HG03097 (cell line): ENCODE measurements around the gene POLR1A.

Source experiments
- ATAC-seq: cut with Tn5 transposase; IDR thresholded peaks from one replicate; pipeline ENCODE4 v1.9.1; 2021; ENCODE audit not compliant: unreplicated experiment, low FRiP score

POLR1A gene

DNA sequence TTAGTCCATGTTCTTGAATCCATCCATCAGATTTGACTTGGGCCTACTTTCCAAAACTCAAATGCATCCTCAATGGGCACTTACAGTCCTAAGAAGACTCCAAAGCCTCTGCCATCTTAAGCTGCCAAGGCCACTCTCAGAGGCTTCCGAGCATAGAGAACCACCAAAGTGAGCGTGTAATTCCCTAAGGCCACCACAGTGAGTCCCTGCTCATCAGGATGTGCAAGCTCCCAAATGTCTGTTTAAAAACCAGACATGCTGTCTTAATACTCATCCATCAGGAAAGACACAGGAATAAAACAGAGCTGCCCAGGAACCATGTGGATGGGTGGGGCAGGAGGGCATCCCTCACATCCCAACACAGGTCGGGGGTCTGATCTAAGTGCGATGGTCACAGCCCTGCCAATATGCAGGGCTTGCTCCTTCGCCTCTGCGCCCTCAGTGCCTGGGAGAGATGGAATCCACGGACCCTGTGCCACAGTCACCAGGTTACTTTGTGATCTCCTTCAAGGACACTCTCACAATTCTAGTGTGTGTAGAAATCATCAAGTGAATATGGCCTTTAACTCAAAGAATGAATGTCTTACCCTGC lies 80.4 kb downstream of the POLR1A start:
- no peak for ATAC-seq

DNA sequence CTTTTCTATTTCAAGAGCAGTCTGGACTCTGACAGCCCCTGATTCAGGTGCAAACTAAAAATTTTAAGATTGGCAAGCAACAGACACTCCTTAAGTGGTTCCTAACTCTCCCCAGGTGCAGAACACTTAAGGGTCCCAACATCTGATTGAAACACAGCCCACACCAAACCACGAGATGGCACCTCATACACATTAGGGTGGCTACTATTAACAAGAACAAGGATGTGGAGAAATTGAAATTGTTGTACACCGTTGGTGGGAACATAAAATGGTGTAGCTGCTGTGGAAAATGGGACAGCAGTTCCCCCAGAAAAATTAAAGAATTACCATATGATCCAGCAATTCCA lies 82.3 kb downstream of the POLR1A start:
- no peak for ATAC-seq

DNA sequence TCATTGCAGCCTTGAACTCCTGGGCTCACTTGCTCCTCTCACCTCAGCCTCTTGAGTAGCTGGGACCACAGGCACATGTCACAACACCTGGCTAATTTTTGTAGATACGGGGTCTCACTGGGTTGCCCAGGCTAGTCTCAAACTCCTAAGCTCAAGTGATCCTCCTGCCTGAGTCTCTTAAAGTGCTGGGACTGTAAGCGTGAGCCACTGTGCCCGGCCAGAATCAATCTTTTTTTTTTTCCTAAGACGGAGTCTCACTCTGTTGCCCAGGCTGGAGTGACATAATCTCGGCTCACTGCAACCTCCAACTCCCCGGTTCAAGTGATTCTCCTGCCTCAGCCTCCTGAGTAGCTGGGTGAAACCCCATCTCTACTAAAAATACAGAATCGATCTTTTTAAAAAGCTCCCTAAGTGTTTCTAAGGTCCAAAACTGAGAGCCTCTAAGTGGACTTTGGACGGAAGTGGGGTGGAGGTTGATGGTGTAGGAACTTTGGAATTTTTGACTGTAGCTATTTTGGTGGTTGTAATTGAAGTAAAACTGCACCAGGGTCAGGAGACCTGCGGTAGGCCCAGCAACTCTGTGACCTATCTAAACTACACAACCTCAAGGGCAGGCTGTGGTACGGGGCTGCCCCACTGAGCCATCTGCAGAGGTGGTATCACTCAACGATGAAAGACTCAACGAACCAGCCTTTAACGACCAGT lies 82.9 kb downstream of the POLR1A start:
- no peak for ATAC-seq

DNA sequence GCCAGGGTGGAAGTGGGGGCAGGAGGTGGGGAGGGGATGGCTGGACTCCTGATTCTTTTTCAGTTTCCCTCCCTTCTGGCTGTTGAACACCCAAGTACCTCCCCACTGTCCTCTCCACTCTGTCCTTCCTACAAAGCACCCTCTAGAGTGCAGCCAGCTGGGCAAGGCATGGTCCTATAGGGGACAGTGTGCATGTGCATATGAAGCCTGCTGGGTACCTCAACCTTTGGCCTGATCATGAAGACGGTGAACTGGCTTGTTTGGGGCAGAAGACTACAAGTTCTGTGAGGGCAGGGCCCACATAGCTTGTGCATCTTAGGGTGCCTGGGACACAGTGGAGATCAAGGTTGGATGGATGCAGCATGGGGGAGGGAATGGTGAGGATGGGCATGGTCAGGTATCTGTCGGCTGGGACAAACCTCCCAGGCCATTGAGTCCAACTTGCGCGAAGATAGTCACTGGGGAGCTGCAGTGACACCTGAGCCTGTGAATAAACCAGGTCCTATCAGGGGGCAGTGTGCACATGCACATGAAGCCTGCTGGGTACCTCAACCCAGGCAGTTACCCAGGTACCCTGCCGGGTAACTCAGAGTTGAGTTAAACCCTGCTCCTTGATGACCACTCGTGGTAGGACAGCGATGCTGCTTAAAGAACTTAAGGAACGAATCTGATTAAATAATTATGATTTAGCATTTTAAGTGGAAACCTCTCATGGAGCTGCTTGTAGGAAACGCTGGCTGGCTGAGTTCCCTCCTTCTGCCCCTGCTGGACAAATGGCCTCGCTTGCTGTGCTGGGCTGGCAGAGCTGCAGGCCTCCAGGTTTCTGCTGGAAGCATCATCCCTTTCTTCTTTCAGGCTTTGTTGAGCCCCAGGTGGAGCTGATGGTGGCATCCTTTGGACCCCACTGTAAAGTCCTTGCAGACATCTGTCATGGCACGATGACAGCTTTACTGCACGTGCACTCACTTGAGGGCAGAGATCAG lies 84.0 kb downstream of the POLR1A start:
- no peak for ATAC-seq

DNA sequence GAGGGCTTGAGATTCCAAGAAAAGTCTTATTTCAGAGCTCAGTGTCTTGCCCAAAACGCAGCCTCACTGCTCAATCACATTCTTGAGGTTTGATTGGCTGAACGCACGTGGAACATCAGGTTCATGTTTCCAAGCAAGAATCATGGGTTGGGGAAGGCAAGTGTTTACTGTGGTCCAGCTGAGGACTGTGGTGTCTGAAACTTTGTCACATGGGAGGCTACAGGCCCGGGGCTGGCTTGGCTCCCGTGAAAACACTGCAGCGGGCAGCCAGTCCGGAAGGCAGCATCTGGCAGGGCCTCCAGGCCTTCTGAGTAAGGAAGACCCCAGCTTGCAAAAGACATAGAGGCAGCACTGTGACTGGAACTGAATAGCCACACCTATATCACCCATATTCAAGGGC lies 84.7 kb downstream of the POLR1A start:
- no peak for ATAC-seq

DNA sequence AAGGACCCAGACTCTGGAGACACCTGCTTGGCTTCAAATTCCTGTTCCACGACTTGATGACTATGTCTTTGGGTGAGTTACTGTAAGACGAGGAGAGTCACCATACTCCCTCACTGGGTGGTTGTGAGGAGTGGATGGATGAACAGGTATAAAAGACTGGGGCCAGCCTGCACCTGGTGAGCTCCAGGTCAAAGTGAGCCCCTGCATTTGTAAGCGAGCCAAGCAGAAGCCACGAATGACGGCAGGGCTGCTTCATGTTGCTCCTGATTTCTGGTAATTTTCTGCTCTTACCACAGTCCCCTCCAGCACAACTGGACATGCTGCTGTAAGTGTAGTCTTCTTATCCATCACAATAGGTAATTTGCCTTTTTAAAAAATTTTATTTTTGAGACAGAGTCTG lies 86.6 kb downstream of the POLR1A start:
- no peak for ATAC-seq

DNA sequence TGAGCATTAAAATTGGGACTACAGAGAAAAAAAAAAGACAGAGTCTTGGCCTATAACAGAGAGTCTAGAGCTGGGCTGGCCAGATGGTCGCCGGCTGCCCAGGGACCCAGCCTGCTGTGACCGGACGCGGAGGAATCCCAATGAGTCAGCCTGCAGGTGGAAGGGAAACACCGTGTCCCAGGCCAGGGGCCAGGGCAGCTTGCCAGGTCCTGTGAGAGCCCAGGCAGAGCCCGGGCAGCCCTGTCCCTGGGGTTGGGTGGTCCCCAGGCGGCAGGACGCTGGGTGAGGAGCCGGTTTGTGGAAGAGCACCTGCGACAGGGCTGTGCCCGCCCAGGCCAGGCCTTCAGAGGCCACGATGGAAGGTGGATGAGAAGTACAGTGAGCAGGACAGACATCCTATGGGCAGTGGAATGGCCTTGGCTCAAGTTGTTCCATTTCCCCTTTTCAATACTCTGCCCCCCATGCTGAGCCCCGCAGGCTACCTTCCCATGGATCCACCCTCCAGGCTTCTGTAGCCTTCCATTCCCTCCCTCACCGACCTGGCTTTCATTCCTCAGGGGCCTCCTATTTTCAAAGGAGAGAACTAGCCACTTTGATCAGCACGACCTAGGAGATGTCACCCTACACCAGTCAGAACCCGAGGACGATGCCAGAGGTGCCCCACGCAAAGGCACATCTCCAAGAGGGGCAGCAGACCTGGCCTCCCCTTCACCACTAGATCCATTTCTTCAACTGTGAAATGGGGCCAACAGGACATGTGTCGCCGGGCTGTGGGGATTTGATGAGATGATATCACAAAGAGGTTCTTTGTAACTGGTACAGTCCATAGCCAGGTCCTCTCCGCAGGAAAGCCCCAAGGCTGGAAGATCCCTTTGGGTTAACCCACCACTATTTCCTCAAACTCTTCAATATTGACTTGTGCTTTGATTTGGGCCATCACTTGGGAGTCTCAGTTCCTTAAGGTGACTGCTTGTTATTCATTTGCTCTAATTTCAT lies 87.5 kb downstream of the POLR1A start:
- no peak for ATAC-seq

DNA sequence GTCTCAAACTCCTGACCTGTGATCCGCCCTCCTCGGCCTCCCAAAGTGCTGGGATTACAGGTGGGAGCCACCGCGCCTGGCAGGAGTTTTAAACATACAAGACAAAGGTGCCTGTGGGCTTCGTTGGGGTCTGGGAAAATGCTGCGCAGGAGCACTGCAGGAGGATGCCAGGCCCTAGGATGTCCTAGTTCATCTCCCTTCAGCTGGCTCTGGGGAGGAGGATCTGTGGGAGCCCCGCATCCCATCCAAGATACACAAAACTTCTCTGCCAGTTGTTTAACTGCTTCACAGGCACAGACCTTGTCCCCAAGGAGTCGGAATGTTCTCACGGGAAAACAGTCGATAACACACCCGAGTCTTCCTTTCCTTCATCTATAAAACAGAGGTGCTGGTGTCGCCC lies 89.1 kb downstream of the POLR1A start:
- ATAC-seq, result no peak

DNA sequence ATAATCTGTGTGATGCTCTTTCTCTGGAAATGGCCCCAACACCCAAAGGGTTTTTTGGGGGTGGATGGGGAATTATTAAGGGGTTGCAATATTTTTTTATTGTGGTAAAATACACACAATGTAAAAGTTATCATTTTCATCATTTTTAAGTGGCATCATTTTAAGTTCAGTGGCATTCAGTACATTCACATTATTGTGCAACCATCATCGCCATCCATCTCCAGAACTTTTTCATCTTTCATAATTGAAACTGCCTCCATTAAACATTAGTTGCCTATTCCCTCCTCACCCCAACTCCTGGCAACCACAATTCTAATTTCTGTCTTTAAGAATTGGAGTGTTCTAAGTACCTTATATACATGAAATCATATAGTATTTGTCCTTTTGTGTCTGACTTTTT lies 90.0 kb downstream of the POLR1A start:
- ATAC-seq, result no peak

DNA sequence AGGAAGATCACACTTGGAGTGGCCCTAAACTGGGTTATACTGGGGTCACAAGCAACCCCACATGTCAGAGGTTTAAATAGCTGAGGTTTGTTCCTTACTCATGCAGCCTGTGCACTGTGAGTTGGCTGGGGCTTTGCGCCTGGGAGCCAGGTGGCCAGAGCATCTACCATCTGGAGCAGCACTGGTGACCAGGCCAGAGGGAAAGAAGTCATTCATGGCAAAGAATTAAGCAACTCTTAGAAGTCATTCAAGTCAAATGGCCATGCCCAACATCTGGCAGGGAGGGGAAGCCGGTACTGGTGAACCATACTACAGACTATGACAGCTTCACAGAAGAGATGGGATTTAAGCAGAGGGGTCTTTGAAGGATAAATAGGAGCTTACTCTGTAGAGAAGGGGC lies 90.7 kb downstream of the POLR1A start:
- ATAC-seq, result no peak

DNA sequence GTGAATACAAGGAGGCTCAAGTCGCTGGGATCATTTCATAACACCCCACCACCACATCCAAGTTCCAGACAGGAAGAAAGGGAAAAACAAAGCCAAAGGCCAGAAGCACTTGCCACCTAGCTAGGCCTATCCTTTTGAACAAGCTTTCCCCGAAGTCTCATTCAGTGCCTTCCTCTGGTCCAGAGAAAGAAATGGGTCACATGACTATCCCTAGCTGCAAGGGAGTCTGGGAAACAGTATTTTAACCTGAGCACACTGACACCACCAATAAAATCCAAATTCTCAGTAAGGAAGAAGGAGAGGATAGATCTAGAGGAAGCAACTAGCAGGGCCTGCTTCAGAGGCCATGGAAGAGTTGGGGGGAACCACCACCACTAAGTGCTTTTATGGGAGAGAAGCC lies 91.2 kb downstream of the POLR1A start:
- ATAC-seq, result no peak

DNA sequence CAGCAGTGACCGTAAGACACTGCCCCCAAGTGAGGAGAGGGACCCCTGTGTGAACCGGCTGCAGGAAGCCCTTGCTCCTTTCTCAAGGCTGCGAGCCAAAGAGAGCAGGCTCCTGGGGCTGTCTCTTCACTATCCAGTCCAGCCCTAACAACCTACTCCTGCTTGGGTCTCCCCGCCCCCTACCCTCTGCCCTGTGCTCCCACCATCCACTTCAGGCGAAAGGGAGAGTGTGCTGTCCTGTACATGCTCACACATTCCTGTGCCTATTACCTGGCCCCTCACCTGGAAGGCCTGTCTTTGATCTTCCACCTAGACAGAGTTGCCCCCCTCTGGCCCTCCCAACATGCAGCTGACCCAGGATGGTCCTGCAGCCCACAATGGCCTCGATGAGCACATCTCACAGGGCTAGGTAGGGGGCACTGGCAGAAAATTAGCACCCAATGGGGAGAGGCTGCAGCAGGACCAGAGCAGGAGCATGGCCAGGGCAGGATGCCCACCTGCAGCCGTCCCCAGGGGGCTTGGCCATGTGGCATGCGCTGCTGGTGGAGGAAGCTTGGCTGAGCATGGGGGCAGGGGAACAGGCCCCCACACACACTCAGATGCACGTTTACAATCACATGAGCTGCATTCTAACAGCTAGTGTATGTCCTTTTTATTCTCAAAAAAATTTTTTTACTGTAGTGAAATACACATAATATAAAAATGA lies 93.5 kb downstream of the POLR1A start:
- ATAC-seq, result no peak

DNA sequence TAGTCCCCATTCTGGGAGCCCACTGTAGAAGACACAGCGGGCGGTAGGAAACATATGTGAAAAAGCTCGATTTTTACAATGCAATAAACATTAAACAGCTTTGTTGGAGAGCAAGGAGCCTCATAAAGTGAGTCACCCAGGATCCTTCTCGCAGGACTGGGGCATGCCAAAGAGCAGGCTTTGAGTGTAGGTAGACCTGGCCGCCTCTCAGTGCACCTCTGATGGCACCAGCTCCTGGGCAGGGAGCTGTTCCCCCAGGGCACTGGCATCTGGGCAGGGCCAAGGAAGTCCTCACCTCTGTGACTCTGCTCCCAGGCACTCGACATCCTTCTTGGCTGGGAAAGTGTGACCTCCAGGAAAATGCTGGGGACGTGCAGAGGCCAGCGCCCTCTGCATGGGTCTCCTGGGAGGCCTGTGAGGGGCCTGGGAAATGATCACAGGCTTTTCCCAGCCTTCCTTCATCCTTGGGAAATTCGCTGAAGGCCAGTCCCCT lies 94.2 kb downstream of the POLR1A start:
- no peak for ATAC-seq

DNA sequence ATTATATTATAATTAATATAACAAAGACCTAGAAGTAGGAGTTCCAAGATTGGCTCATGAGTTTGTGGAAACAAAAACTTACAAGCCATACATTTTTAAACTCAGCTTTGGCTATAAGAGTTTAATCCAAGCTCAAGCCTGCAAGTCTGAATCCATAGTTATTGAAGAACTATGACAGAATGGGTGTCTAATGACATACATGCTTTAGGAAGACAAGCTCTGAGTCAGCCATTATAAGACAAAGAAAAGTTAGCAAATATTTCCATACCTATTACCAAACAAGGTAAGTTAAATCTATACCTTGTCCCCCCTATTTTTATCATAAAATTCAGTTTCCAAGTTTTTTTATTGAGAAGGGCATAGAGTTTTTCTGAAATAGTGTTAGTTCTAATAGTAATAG lies 95.6 kb downstream of the POLR1A start:
- ATAC-seq, result no peak

DNA sequence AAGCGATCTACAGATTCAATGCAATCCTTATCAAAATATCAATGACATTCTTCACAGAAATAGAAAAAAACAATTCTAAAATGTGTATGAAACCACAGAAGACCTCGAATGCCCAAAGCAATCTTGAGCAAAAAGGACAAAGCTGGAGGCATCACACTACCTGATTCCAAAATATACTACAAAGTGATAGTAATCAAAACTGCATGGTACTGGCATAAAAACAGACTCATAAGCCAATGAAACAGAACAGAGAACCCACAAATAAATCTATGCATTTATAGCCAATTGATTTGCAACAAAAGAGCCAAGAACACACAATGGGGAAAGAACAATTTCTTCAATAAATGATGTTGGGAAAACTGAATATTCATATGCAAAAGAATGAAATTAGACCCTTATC lies 99.2 kb downstream of the POLR1A start:
- ATAC-seq, result no peak

DNA sequence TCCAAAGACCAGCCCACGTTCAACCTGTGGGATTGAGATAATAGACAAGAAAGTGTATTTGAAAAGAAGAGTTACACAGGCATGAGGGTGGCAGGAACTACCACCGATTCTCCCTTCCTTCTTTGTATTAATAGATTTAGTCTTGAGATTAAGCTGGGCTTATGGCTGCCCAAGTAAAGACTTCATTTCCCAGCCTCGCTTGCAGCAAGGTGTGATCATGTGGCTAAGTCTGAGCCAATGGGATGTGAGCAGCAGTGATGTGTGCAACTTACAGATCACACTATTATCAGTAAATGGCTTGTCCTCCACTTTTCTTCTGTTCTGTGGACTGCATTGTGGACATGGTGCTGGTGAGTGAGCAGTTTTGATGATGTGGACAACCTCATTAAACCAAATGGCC lies 101.7 kb downstream of the POLR1A start:
- ATAC-seq, result no peak

DNA sequence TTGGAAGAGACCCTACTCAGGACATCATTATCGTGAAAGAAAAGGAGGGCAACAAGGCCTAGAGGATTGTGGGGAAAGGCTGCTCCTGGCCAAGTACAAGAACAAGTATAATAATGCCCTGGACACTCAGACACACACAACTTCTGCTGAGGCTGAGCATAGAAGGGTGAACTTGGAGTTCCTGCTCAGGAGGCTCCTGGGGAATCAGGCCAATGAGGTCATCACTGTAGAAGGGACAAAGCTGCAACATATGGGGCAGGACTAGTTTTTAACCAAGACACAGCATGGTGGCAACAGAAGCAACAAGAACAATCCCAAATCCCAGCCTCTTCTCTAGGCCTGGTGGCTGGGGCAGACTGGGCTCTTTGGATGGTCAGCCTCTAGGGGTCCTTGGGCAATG lies 102.6 kb downstream of the POLR1A start:
- no peak for ATAC-seq

DNA sequence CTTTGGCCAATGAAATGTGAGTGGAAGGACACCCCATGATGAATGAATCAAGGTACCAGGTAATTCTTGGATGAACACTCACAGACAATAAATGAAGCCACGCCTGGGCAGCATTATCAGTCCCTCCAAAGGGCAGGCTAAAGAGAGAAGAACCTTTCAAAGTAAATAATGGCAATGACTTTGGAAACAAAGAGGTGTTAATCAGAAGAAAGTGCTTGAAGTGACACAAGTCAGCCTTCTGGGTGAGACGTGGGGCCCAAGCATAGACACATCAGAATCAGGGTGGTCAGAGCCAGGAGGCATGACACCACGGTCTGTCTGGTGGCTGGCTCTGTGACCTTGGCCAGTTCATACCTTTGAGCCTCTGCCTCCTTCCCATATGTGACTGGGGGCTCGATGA lies 103.3 kb downstream of the POLR1A start:
- ATAC-seq, result no peak

DNA sequence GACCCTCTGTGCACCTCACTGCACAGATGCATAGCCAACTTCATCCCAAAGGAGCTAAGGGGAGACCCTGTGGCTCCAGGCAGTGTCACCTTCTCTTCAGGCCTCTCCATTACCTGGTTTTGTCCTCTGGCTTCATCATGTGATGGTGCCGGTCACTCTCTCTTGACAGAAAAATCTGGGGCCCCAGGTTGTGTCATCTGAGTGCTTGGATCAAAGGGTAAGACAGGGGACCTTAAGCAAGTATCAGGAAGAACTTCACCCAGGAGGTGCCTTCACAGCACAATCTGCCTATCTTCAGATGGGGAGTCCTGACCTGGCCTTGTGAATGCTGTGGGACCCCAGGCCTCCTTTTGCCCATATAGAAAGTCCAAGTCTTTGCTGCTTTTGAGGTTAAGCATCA lies 104.4 kb downstream of the POLR1A start:
- ATAC-seq, result no peak

DNA sequence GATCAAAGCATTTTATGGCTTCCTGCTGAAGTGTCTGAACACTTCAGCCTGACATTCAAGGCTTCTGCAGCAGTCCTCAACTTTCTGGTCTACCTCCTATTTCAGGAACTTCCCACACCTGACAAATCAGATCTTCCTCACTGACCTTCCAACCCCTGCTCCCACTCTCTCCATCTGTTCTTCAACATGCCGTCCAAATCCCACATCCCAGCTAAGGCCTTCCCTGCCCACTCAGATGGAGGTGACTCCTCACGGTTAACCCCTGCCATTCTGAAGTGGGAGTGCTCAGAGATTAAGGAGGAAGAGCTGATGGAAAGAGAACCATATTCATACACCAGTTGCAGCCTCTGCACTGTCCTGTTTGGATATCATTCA lies 104.8 kb downstream of the POLR1A start:
- ATAC-seq, result no peak
